Esophagus squamous epithelium (tissue), 5 donors: ENCODE measurements around the gene ARFGEF3. TPM values are rescaled to one million over a fixed set of nuclear protein-coding genes. Genes with fewer than 3 reads are reported as not detected.

Experiments
- DNase-seq: peaks from one replicate; lab custom pipeline; 2025; lab: John Stamatoyannopoulos, UW
- H3K27ac ChIP-seq, 4 donors: fragments of 200-600 bp; sonication (generic); one replicate each; pipeline ENCODE4 v1.5.1; 2016 to 2019; ENCODE audit warnings: mild to moderate bottlenecking in 1 of 4
- H3K27me3 ChIP-seq, 4 donors: fragments of 200-600 bp; sonication (generic); 1 replicate in 3 of 4; 2 replicates in 1 of 4; pipeline versions ENCODE4 v1.5.1 to v1.6.0; 2017 to 2021; ENCODE audit warnings: antibody characterized with exemption in 1 of 4
- H3K36me3 ChIP-seq, 3 donors: fragments of 200-600 bp; sonication (generic); one replicate each; pipeline ENCODE4 v1.5.1; 2016 to 2019
- H3K4me1 ChIP-seq, 3 donors: fragments of 200-600 bp; sonication (generic); one replicate each; pipeline ENCODE4 v1.5.1; 2017 to 2019
- H3K4me3 ChIP-seq, 4 donors: fragments of 200-600 bp; sonication (generic); 1 replicate in 3 of 4; 2 replicates in 1 of 4; pipeline ENCODE4 v1.5.1; 2016 to 2019; ENCODE audit warnings: mild to moderate bottlenecking in 2 of 4, moderate library complexity in 1 of 4
- H3K9me3 ChIP-seq, 3 donors: fragments of 200-600 bp; sonication (generic); one replicate each; pipeline ENCODE4 v1.5.1; 2016 to 2019
- POLR2A ChIP-seq, 4 donors: fragments of 450-650 bp; IDR thresholded peaks; one replicate each; pipeline ENCODE4 v1.6.1; 2017; ENCODE audit warnings: antibody characterized with exemption in 4 of 4, mild to moderate bottlenecking in 4 of 4, moderate library complexity in 3 of 4
- WGBS, 2 donors: methylation state at CpG; one replicate each; pipeline ENCODE4 v1.1.5; 2018; 5-methylcytosine and 5-hydroxymethylcytosine counted together
- intact Hi-C: fragments of 100-400 bp; cut with DNase I; formaldehyde crosslinking; loops from one replicate; pipeline ENCODE4 v1.15.0; 2022
- total RNA-seq, 4 donors: library from RNA; depleted of rRNA; stranded (reverse); fragments of >200 nt; gene quantifications; one replicate each; pipeline ENCODE4 v1.1.0, GENCODE V29; 2016
- TF ChIP-seq, protein P1 (sequence below), 6 experiments: fragments of 450-650 bp in 4 of 6; fragments of 200-600 bp in 2 of 6; sonication (generic) in 2 of 6; IDR thresholded peaks; one replicate each; pipeline ENCODE4 v1.5.1; 2016 to 2019; ENCODE audit warnings: antibody characterized with exemption in 6 of 6, mild to moderate bottlenecking in 4 of 6, moderate library complexity in 4 of 6
- donor health status: DM: yes; HTN: yes; CAD: no.

The ARFGEF3 gene
- total RNA-seq, 4 donors from 2014 or later, result 0.92 to 1.0 (median 0.99) TPM

DNA sequence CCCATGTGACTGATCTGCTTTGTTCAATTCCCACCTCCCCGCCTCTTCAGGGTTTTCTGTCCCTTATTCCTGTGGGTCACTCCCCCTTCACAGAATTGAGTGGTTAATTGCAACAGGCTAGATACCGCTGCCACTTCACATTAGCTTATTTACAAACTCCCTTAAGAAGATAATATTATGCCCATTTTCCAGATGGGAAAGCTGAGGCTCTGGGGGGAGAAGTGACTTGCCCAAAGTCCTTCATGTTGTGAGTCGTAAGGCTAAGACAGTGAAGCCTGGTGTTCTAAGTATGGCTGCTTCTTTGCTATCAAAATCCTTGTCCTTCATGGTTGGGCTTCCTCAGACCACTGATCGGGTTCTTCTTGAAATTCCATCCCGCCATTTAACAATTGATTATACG is 96.5 kb downstream of the ARFGEF3 start:
- Histone ChIP-seq H3K36me3 (no peaks in the 10 kb centered on the region), H3K27ac (no peak overlapping the region), H3K4me3 (no peak overlapping the region), H3K27me3 (no peaks in the 10 kb centered on the region), H3K9me3 (no peaks in the 10 kb centered on the region), H3K4me1 (no peaks in the 10 kb centered on the region)
- WGBS, 2 donors, result 91 to 96% methylated on average over 6 of the region's 6 CpGs
- intact Hi-C loops, result no loop called here
- TF ChIP-seq POLR2A (IDR thresholded peaks at IDR 0.05), result no peak
- TF ChIP-seq, protein P1, sequence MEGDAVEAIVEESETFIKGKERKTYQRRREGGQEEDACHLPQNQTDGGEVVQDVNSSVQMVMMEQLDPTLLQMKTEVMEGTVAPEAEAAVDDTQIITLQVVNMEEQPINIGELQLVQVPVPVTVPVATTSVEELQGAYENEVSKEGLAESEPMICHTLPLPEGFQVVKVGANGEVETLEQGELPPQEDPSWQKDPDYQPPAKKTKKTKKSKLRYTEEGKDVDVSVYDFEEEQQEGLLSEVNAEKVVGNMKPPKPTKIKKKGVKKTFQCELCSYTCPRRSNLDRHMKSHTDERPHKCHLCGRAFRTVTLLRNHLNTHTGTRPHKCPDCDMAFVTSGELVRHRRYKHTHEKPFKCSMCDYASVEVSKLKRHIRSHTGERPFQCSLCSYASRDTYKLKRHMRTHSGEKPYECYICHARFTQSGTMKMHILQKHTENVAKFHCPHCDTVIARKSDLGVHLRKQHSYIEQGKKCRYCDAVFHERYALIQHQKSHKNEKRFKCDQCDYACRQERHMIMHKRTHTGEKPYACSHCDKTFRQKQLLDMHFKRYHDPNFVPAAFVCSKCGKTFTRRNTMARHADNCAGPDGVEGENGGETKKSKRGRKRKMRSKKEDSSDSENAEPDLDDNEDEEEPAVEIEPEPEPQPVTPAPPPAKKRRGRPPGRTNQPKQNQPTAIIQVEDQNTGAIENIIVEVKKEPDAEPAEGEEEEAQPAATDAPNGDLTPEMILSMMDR (IDR thresholded peaks at IDR 0.05), result no peak
- DNase-seq, result no peak

- TF ChIP-seq, protein P1 (IDR thresholded peaks at IDR 0.05), result no peak
- TF ChIP-seq POLR2A (IDR thresholded peaks at IDR 0.05), result no peak
- 64 to 68% methylated on average over 6 of the region's 6 CpGs for WGBS, 2 donors
- Histone ChIP-seq H3K27me3 (no peaks in the 10 kb centered on the region), H3K4me3 (no peak overlapping the region), H3K27ac (no peak overlapping the region), H3K9me3 (no peaks in the 10 kb centered on the region), H3K36me3 (no peaks in the 10 kb centered on the region), H3K4me1 (no peaks in the 10 kb centered on the region)
- DNase-seq, result no peak
- intact Hi-C loops, result no loop called here
These were observed 97.3 kb downstream of the ARFGEF3 start for GRCh38 chr6:138258991-138259390.

DNA sequence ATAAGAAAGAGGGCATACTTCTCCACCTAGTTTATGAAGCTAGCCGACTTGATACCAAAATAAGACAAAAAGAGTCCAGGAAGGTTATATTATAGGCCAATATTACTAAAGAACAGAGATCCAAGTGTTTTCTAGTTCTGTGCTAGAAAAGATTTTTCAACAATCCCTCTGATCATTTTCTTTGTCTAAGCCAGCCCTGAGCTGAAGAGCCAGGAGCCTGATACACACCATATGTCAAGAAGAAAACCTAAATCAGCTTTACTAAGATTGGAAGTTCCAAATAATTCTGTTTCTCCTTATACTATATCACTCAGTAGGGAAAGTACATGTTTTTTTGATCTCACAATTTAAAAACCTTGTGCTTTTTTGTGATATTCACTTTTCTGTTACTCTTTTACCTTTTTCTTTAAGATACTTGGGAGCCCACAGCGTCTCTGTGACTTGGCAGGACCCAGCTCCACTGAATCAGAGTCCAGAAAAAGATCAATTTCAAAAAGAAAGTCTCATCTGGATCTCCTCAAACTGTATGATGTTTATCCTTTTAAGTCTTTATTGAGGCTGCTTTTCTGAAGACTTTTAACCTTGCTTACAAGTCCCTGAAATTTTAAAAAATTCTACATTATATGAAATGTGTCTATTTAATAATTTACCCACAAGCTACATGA is 99.5 kb downstream of the ARFGEF3 start:
- Histone ChIP-seq H3K36me3 (no peaks in the 10 kb centered on the region), H3K4me3 (no peak overlapping the region), H3K27me3 (no peaks in the 10 kb centered on the region), H3K4me1 (no peaks in the 10 kb centered on the region), H3K9me3 (no peaks in the 10 kb centered on the region), H3K27ac (no peak overlapping the region)
- DNase-seq, result no peak
- WGBS, 2 donors, result 48 to 63% methylated on average over 2 of the region's 2 CpGs
- TF ChIP-seq, protein P1 (IDR thresholded peaks at IDR 0.05), result no peak
- TF ChIP-seq POLR2A (IDR thresholded peaks at IDR 0.05), result no peak
- intact Hi-C loops, result no loop called here

DNA sequence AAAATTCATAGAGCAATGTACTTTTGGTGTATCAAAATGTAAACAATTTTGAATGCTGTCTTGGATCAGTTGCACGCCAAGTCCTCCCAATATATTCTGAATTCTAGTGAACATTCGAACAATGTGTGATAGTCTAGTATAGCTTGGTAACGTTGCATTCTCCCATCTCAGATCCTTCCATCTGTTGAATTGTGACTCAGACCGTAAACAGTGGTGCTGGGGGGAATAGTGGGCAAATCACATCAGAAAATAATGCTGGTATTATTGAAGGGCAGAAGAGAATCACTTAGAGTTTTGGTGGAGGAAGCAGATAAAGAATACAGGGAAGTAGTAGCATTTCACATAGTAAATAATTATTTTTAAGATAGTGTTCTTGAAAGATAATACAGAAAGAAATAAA is 102.2 kb downstream of the ARFGEF3 start:
- TF ChIP-seq, protein P1 (IDR thresholded peaks at IDR 0.05), result no peak
- TF ChIP-seq POLR2A (IDR thresholded peaks at IDR 0.05), result no peak
- DNase-seq, result no peak
- 81 to 89% methylated on average over 4 of the region's 4 CpGs for whole genome bisulfite sequencing, 2 donors
- H3K4me3 ChIP-seq, result no peak overlapping the region
- intact Hi-C loops, result no loop called here
- no peaks in the 10 kb centered on the region for H3K9me3 ChIP-seq
- no peaks in the 10 kb centered on the region for H3K4me1 ChIP-seq
- no peaks in the 10 kb centered on the region for H3K27me3 ChIP-seq
- H3K27ac ChIP-seq, result no peak overlapping the region
- no peaks in the 10 kb centered on the region for H3K36me3 ChIP-seq

DNA sequence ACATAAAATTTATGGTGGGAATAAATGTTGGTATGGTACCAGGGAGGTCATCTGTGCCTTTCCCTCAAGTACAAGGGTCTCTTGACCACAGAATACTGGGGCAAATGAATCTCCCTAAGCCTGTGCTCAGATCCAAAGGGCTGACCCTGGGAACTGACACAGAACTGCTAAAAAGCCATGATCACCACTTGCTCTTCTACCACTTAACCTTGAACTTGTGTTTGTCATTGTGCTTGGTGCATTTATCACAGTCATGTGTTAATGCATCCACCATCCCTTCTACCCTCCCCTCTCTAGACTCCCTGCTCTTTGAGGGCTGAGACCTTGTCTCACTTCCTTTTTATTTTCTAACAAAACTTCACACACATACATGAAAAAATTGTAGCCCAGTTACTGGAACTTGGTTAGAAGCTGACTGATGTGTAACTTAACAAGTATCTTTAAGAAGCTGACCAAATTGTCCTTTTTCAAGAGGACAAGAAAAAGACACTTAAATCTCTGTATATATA is 102.7 kb downstream of the ARFGEF3 start:
- no peaks in the 10 kb centered on the region for H3K27me3 ChIP-seq
- H3K27ac ChIP-seq, result no peak overlapping the region
- no peak overlapping the region for H3K4me3 ChIP-seq
- H3K9me3 ChIP-seq, result no peaks in the 10 kb centered on the region
- intact Hi-C loops, result no loop called here
- no peak for TF ChIP-seq POLR2A (IDR thresholded peaks at IDR 0.05)
- TF ChIP-seq, protein P1 (IDR thresholded peaks at IDR 0.05), result no peak
- no peaks in the 10 kb centered on the region for H3K4me1 ChIP-seq
- no peak for DNase-seq
- no peaks in the 10 kb centered on the region for H3K36me3 ChIP-seq
